Activated CD8-positive, alpha-beta memory T cell treated with anti-CD3 and anti-CD28 coated beads, Interleukin-2, amount 50 U/mL, for 48 hours (primary cell): Measurements from ENCODE around the gene PPP1R27.

Experiments
- DNase-seq: peaks from one replicate; pipeline ENCODE4 v3.0.0-alpha.2; 2020

Gene PPP1R27

GRCh38 chr17:81860756-81861568 lies 26.1 kb upstream of the PPP1R27 start:
- DNase-seq = peak; percentile 100

GRCh38 chr17:81859906-81860755 lies 25.3 kb upstream of the PPP1R27 start, which contains the start of gene P4HB:
TSS of gene P4HB (minus strand) at chr17:81860535. CDS start at chr17:81860471, 64 bp downstream.
- DNase-seq = peak; percentile 97

GRCh38 chr17:81858967-81859905 lies 24.4 kb upstream of the PPP1R27 start:
- DNase-seq = no peak

GRCh38 chr17:81858170-81858966 lies 23.5 kb upstream of the PPP1R27 start:
- DNase-seq = no peak

GRCh38 chr17:81854974-81855774 lies 20.3 kb upstream of the PPP1R27 start:
- DNase-seq = no peak

- DNase-seq = no peak
Measured at GRCh38 chr17:81852237-81852636, 17.4 kb upstream of the PPP1R27 start.

GRCh38 chr17:81851423-81851822 lies 16.6 kb upstream of the PPP1R27 start:
- DNase-seq = no peak

GRCh38 chr17:81849457-81849856 lies 14.6 kb upstream of the PPP1R27 start:
- no peak for DNase-seq

- DNase-seq = no peak
Measured at GRCh38 chr17:81846743-81847689, 12.2 kb upstream of the PPP1R27 start.

- DNase-seq = no peak
Measured at GRCh38 chr17:81845881-81846742, 11.3 kb upstream of the PPP1R27 start.

GRCh38 chr17:81845361-81845760 lies 10.5 kb upstream of the PPP1R27 start:
- DNase-seq = no peak

- no peak for DNase-seq
Measured at GRCh38 chr17:81844887-81845286, 10.0 kb upstream of the PPP1R27 start.

GRCh38 chr17:81844327-81844851 lies 9.5 kb upstream of the PPP1R27 start:
- DNase-seq = no peak

GRCh38 chr17:81843713-81844326 lies 9.0 kb upstream of the PPP1R27 start:
- DNase-seq = no peak

- DNase-seq = no peak
Measured at GRCh38 chr17:81842725-81843504, 8.1 kb upstream of the PPP1R27 start.

GRCh38 chr17:81842378-81842724 lies 7.5 kb upstream of the PPP1R27 start:
- no peak for DNase-seq

GRCh38 chr17:81841866-81842265 lies 7.0 kb upstream of the PPP1R27 start:
- no peak for DNase-seq
